Gastroesophageal sphincter (tissue), 3 donors: ENCODE data around the gene BDH1.

Source experiments
- CTCF ChIP-seq, 4 experiments: fragments of 200-600 bp in 2 of 4; fragments of 450-650 bp in 2 of 4; sonication (generic) in 1 of 4; IDR thresholded peaks; one replicate each; pipeline ENCODE4 v1.5.1; 2017 to 2019; ENCODE audit warnings: antibody characterized with exemption in 4 of 4, mild to moderate bottlenecking in 2 of 4, moderate library complexity in 2 of 4
- EP300 ChIP-seq: sonication (generic); formaldehyde crosslinking; IDR thresholded peaks from one replicate; pipeline ENCODE4 v1.6.1; 2017; ENCODE audit warnings: antibody characterized with exemption, mild to moderate bottlenecking
- POLR2A ChIP-seq, 2 donors: fragments of 450-650 bp; IDR thresholded peaks; one replicate each; pipeline ENCODE4 v1.6.1; 2017; ENCODE audit warnings: antibody characterized with exemption in 2 of 2, mild to moderate bottlenecking in 2 of 2, moderate library complexity in 1 of 2
- POLR2AphosphoS5 ChIP-seq: sonication (generic); formaldehyde crosslinking; IDR thresholded peaks from one replicate; pipeline ENCODE4 v1.6.1; 2017; ENCODE audit warnings: antibody characterized with exemption

- TF ChIP-seq CTCF (IDR thresholded peaks at IDR 0.05): no peak
- no peak for TF ChIP-seq EP300
- no peak for TF ChIP-seq POLR2AphosphoS5
- TF ChIP-seq POLR2A (IDR thresholded peaks at IDR 0.05): no peak
Measured at GRCh38 chr3:197500812-197501211, 55.0 kb downstream of the BDH1 start.
